HFFc6 (cell line): ENCODE data around the gene PGPEP1. TPM values are rescaled to one million over a fixed set of nuclear protein-coding genes. Genes with fewer than 3 reads are reported as not detected.

ENCODE experiments used
- DNase-seq: peaks from one replicate; pipeline ENCODE4 v3.0.0-alpha.2; 2018
- H3K27ac Mint-ChIP-seq: 2 replicates; pipeline ENCODE4 v1.8.0; 2020; ENCODE audit warnings: mild to moderate bottlenecking, mixed read lengths
- H3K27me3 Mint-ChIP-seq: 2 replicates; pipeline ENCODE4 v1.8.0; 2021; ENCODE audit warnings: mild to moderate bottlenecking, moderate library complexity, mixed read lengths; ENCODE audit not compliant: insufficient read depth
- H3K36me3 Mint-ChIP-seq: 2 replicates; pipeline ENCODE4 v1.8.0; 2021; ENCODE audit warnings: low read depth, mixed read lengths
- H3K4me1 Mint-ChIP-seq: 2 replicates; pipeline ENCODE4 v1.8.0; 2020; ENCODE audit warnings: low read depth, mixed read lengths
- H3K4me3 Mint-ChIP-seq: 2 replicates; pipeline ENCODE4 v1.8.0; 2020; ENCODE audit warnings: mild to moderate bottlenecking, moderate library complexity, mixed read lengths
- H3K9me3 Mint-ChIP-seq: 2 replicates; pipeline ENCODE4 v1.8.0; 2020; ENCODE audit warnings: mild to moderate bottlenecking, mixed read lengths
- total RNA-seq, 6 experiments: library from RNA; stranded (reverse); fragmentation: NEBNext Ultra II Directional; extraction: Animal tissue kit (Norgen Biotek cat#: 25700); gene quantifications; 2 replicates in 1 of 6; 3 replicates in 5 of 6; pipeline ENCODE4 v1.2.3, GENCODE V29; 2021
- TF ChIP-seq, protein P1 (sequence below): fragments of 200-600 bp; sonication (generic); IDR thresholded peaks from 2 replicates; pipeline ENCODE4 v1.5.0; 2021; ENCODE audit warnings: antibody characterized with exemption, mild to moderate bottlenecking

The PGPEP1 gene
- total RNA-seq, 6 experiments from 2014 or later: 30.5 to 54.1 (median 32.4) TPM

DNA sequence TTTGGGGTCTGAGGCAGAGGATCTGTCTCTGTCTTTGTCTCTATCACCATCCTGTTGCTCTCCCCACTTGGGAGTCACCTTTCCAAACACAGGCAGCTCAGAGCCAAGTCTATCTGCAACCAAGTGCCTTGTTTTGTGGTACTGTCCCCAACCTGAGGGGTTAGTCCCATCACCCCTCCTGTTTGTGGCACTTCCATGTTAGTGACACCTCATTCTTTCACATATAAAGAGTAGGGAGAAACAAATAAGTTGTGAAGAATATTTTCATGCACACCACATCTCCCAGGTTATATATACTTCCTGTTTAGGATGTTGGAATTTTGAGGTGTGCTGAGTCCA is 49.3 kb downstream of the PGPEP1 start:
- DNase-seq: no peak
- H3K27ac Mint-ChIP-seq: no peak overlapping the region
- H3K9me3 Mint-ChIP-seq: no peaks in the 10 kb centered on the region
- H3K36me3 Mint-ChIP-seq: peaks cover 9% of the 10 kb centered on the region; the same call in 1 of the 2 replicates
- H3K27me3 Mint-ChIP-seq: peaks cover 2% of the 10 kb centered on the region; the same call in 1 of the 2 replicates
- TF ChIP-seq, protein P1, sequence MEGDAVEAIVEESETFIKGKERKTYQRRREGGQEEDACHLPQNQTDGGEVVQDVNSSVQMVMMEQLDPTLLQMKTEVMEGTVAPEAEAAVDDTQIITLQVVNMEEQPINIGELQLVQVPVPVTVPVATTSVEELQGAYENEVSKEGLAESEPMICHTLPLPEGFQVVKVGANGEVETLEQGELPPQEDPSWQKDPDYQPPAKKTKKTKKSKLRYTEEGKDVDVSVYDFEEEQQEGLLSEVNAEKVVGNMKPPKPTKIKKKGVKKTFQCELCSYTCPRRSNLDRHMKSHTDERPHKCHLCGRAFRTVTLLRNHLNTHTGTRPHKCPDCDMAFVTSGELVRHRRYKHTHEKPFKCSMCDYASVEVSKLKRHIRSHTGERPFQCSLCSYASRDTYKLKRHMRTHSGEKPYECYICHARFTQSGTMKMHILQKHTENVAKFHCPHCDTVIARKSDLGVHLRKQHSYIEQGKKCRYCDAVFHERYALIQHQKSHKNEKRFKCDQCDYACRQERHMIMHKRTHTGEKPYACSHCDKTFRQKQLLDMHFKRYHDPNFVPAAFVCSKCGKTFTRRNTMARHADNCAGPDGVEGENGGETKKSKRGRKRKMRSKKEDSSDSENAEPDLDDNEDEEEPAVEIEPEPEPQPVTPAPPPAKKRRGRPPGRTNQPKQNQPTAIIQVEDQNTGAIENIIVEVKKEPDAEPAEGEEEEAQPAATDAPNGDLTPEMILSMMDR: no peak
- H3K4me3 Mint-ChIP-seq: no peak overlapping the region
- peaks cover 24% of the 10 kb centered on the region for H3K4me1 Mint-ChIP-seq

DNA sequence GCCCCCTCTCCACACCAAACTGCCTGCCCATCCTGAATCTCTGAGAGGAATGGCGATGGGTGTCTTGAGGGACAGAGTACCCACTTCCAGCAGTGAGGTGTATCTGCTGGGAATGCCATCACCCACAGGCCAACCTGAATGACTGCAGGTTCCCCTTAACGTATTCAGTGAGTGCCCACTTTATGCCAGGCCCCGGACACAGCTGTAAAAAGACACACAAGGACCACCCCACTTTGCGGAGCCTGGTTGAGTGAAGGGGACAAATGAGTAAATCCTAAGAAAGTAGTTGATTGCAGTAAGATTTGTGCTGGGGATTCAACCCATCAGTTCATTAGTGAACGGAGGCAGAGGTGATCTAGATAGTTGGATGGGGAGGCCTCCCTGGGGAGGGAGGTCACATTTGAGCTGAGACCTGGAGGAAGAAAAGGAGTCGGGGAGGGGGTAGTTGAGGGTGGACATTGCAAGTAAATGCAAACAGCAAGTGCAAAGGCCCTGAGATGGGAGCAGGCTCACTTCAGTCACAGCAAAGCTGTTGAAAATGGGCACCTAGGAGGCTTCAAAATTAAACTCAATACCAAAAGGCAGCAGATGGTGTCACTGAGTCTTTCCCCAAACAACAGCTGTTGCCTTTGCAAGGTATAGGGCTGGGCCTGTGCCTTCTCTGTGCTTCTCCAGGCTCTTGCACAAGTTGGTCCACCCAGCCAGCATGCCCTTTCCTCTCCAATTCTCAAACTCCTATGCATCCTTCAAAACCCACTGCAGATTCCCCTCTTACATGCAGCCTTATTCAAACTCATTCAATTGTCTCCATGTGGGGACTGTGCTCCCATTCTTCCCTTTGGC is 49.9 kb downstream of the PGPEP1 start:
- H3K27me3 Mint-ChIP-seq: peaks cover 2% of the 10 kb centered on the region; the same call in 1 of the 2 replicates
- H3K4me3 Mint-ChIP-seq: no peak overlapping the region
- no peaks in the 10 kb centered on the region for H3K9me3 Mint-ChIP-seq
- peaks cover 22% of the 10 kb centered on the region for H3K4me1 Mint-ChIP-seq
- TF ChIP-seq, protein P1: no peak
- peaks cover 9% of the 10 kb centered on the region; the same call in 1 of the 2 replicates for H3K36me3 Mint-ChIP-seq
- peak overlapping the region; percentile 52 for H3K27ac Mint-ChIP-seq
- no peak for DNase-seq

DNA sequence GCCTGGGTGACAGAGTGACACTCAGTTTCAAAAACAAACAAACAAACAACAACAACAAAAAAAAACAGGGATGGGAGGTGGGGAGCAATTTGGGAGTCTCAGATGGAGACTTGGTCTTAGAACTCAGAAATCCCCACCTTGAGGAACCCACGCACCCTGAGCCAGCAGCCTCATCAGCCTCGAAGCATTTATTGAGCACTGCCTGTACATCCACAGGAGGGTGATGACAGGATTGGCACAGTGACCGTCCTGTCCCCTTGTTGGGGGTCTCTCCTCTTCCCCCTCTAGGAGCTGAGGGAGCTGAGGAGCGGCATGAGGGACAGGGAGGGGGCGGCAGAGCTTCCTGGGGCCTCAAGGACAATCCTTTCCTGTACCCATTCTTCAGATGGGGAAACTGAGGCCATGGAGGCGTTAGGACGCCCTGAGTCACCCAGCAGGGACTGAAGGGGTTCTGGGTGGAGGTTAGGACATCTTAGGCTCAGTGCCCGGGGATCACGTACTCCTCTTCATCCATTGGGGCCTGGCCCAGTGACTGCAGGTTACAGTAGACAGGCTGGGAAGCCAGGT is 51.2 kb downstream of the PGPEP1 start:
- TF ChIP-seq, protein P1: no peak

DNA sequence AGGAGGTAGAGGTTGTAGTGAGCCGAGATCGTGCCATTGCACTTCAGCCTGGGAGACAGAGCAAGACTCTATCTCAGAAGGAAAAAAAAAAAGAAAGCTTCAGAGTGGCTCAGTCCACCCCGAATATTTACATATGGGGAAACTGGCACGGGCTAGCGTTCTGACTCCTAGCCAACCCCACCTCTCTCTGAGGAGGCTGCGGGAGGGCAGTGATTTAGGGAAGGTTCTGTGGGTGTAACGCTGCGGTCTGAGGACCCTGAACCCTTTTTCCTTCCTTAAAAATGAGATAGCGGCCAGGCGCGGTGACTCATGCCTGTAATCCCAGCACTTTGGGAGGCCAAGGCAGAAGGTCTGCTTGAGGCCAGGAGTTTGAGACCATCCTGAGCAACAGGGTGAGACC is 52.0 kb downstream of the PGPEP1 start:
- peaks cover 2% of the 10 kb centered on the region; the same call in 1 of the 2 replicates for H3K27me3 Mint-ChIP-seq
- H3K27ac Mint-ChIP-seq: no peak overlapping the region
- no peak overlapping the region for H3K4me3 Mint-ChIP-seq
- no peaks in the 10 kb centered on the region for H3K9me3 Mint-ChIP-seq
- DNase-seq: no peak
- peaks cover 8% of the 10 kb centered on the region; the same call in 1 of the 2 replicates for H3K4me1 Mint-ChIP-seq
- H3K36me3 Mint-ChIP-seq: peaks cover 9% of the 10 kb centered on the region; the same call in 1 of the 2 replicates
- TF ChIP-seq, protein P1: no peak

More for the DNA sequence above, 51.2 kb downstream of the PGPEP1 start:
- Mint-ChIP-seq H3K4me3 (no peak overlapping the region), H3K27ac (no peak overlapping the region), H3K27me3 (peaks cover 2% of the 10 kb centered on the region; the same call in 1 of the 2 replicates), H3K9me3 (no peaks in the 10 kb centered on the region), H3K4me1 (peaks cover 11% of the 10 kb centered on the region; the same call in 1 of the 2 replicates), H3K36me3 (peaks cover 9% of the 10 kb centered on the region; the same call in 1 of the 2 replicates)
- DNase-seq: no peak

DNA sequence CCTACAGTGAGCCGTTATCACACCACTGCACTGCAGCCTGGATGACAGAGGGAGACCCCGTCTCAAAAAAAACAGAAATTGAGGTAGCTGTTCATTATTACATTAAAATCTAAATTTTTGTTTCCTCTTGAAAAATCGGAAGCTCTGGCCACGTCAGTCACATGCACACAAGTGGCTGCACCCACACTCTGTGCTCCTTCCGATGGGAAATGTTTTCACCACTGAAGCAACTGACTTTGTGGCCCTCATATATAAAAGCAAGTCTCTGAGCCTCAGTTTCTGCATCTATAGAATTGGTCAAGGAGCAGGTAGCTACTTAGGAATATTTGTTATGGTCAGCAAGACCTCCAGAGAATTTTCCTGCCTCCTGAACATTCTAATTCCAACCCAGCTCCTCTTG is 52.5 kb downstream of the PGPEP1 start:
- Mint-ChIP-seq H3K27me3 (peaks cover 2% of the 10 kb centered on the region; the same call in 1 of the 2 replicates), H3K27ac (no peak overlapping the region), H3K9me3 (no peaks in the 10 kb centered on the region), H3K4me3 (no peak overlapping the region), H3K36me3 (peaks cover 9% of the 10 kb centered on the region; the same call in 1 of the 2 replicates), H3K4me1 (peaks cover 10% of the 10 kb centered on the region; the same call in 1 of the 2 replicates)
- TF ChIP-seq, protein P1: no peak
- DNase-seq: no peak
